Smooth muscle cell (in vitro differentiated cells): Measurements from ENCODE around the gene SPATC1L. TPM values are rescaled to one million over a fixed set of nuclear protein-coding genes. Genes with fewer than 3 reads are reported as not detected.

Source experiments
- DNase-seq: peaks from one replicate; lab custom pipeline; 2025; ENCODE audit not compliant: unreplicated experiment; lab: John Stamatoyannopoulos, UW
- H2AFZ ChIP-seq: fragments of 200-600 bp; sonication (generic); 2 replicates; pipeline ENCODE4 v1.6.0; 2016; ENCODE audit warnings: antibody characterized with exemption, low read depth, mild to moderate bottlenecking
- H3F3A ChIP-seq: fragments of 200-600 bp; sonication (generic); 2 replicates; pipeline ENCODE4 v1.6.0; 2017; ENCODE audit warnings: antibody characterized with exemption, low read depth
- H3K27ac ChIP-seq: fragments of 200-600 bp; sonication (generic); 2 replicates; pipeline ENCODE4 v1.5.1; 2016; ENCODE audit warnings: low read depth, mild to moderate bottlenecking
- H3K27me3 ChIP-seq: fragments of 200-600 bp; sonication (generic); 2 replicates; pipeline ENCODE4 v1.6.1; 2016; ENCODE audit warnings: low read depth, mild to moderate bottlenecking
- H3K36me3 ChIP-seq: fragments of 200-600 bp; sonication (generic); 2 replicates; pipeline ENCODE4 v1.5.1; 2016; ENCODE audit warnings: low read depth
- H3K4me1 ChIP-seq: fragments of 200-600 bp; sonication (generic); 2 replicates; pipeline ENCODE4 v1.5.1; 2016; ENCODE audit warnings: low read depth
- H3K4me2 ChIP-seq: fragments of 200-600 bp; sonication (generic); 2 replicates; pipeline ENCODE4 v1.6.0; 2016; ENCODE audit warnings: mild to moderate bottlenecking
- H3K4me3 ChIP-seq: fragments of 200-600 bp; sonication (generic); 2 replicates; pipeline ENCODE4 v1.5.1; 2016; ENCODE audit warnings: mild to moderate bottlenecking
- H3K79me2 ChIP-seq: fragments of 200-600 bp; sonication (generic); 2 replicates; pipeline ENCODE4 v1.6.0; 2016; ENCODE audit warnings: low read depth, mild to moderate bottlenecking
- H3K9ac ChIP-seq: fragments of 200-600 bp; sonication (generic); 2 replicates; pipeline ENCODE4 v1.6.0; 2016; ENCODE audit warnings: low read depth
- H3K9me3 ChIP-seq: fragments of 200-600 bp; sonication (generic); replicated peaks from 2 replicates; pipeline ENCODE4 v1.5.1; 2016; ENCODE audit warnings: low read depth
- H4K20me1 ChIP-seq: fragments of 200-600 bp; sonication (generic); 2 replicates; pipeline ENCODE4 v1.6.0; 2016; ENCODE audit warnings: low read depth
- CTCF ChIP-seq: fragments of 200-600 bp; sonication (generic); IDR thresholded peaks from 2 replicates; pipeline ENCODE4 v1.5.1; 2017; ENCODE audit warnings: borderline replicate concordance, mild to moderate bottlenecking, antibody characterized with exemption; ENCODE audit not compliant: insufficient read depth, poor library complexity, severe bottlenecking
- WGBS: methylation state at CpG from one replicate; pipeline ENCODE4 v1.1.7; 2016; ENCODE audit warnings: low lambda C conversion rate; 5-methylcytosine and 5-hydroxymethylcytosine counted together
- polyA plus RNA-seq: library from polyadenylated mRNA; unstranded; fragments of >200 nt; fragmentation: Nextera tagmentation; extraction: Ambion mirVana; gene quantifications from 2 replicates; pipeline ENCODE4 v1.2.1, GENCODE V29; 2016
- total RNA-seq: library from RNA; depleted of rRNA; stranded (reverse); fragments of >200 nt; gene quantifications from 2 replicates; pipeline ENCODE4 v1.2.3, GENCODE V29; 2014

SPATC1L gene
- total and polyA plus RNA-seq, 2 experiments from 2014 or later, result 6.4 to 36.5 TPM

- H3K27me3 ChIP-seq, result no peaks in the 10 kb centered on the region
- H2AFZ ChIP-seq, result no peak overlapping the region
- peaks cover 32% of the 10 kb centered on the region for H3K79me2 ChIP-seq
- H3K9ac ChIP-seq, result no peak overlapping the region
- no peaks in the 10 kb centered on the region for H3K36me3 ChIP-seq
- 94% methylated on average over 8 of the region's 12 CpGs for WGBS
- peaks cover 100% of the 10 kb centered on the region for H4K20me1 ChIP-seq
- no peak for DNase-seq
- peaks cover 81% of the 10 kb centered on the region for H3F3A ChIP-seq
- H3K4me1 ChIP-seq, result no peaks in the 10 kb centered on the region
- H3K4me3 ChIP-seq, result no peak overlapping the region
- no peak overlapping the region for H3K4me2 ChIP-seq
- peak overlapping the region; percentile 54 for H3K27ac ChIP-seq
- H3K9me3 ChIP-seq, result no peaks in the 10 kb centered on the region
- no peak for TF ChIP-seq CTCF
Observed at GRCh38 chr21:46122758-46123683, 61.2 kb downstream of the SPATC1L start.

GRCh38 chr21:46122237-46122671 is 62.0 kb downstream of the SPATC1L start:
- DNase-seq, result no peak
- Histone ChIP-seq H3K36me3 (no peaks in the 10 kb centered on the region), H4K20me1 (peaks cover 100% of the 10 kb centered on the region), H3K9ac (no peak overlapping the region), H3K4me1 (no peaks in the 10 kb centered on the region), H2AFZ (no peak overlapping the region), H3K4me3 (no peak overlapping the region), H3K4me2 (no peak overlapping the region), H3K27me3 (no peaks in the 10 kb centered on the region), H3K79me2 (peaks cover 39% of the 10 kb centered on the region), H3K9me3 (no peaks in the 10 kb centered on the region), H3K27ac (peak overlapping the region; percentile 54), H3F3A (peaks cover 79% of the 10 kb centered on the region)
- 64% methylated on average over 12 of the region's 12 CpGs for WGBS
- no peak for TF ChIP-seq CTCF

- Histone ChIP-seq H3K9me3 (no peaks in the 10 kb centered on the region), H3F3A (peaks cover 73% of the 10 kb centered on the region), H3K27ac (peak overlapping the region; percentile 54), H3K4me3 (no peak overlapping the region), H3K27me3 (no peaks in the 10 kb centered on the region), H3K4me1 (no peaks in the 10 kb centered on the region), H4K20me1 (peaks cover 100% of the 10 kb centered on the region), H3K79me2 (peaks cover 46% of the 10 kb centered on the region), H3K36me3 (no peaks in the 10 kb centered on the region), H3K9ac (no peak overlapping the region), H2AFZ (no peak overlapping the region), H3K4me2 (no peak overlapping the region)
- WGBS, result 88% methylated on average over 24 of the region's 29 CpGs
- no peak for TF ChIP-seq CTCF
- no peak for DNase-seq
Observed at GRCh38 chr21:46121286-46122221, 62.7 kb downstream of the SPATC1L start.
